Measurements from ENCODE around the gene SCN1A.
"Not testable (repeated sequence)": the region's sequence is repeated elsewhere in the genome, so short reads cannot be mapped to it uniquely, and the experiment has no call there.

The SCN1A gene

DNA sequence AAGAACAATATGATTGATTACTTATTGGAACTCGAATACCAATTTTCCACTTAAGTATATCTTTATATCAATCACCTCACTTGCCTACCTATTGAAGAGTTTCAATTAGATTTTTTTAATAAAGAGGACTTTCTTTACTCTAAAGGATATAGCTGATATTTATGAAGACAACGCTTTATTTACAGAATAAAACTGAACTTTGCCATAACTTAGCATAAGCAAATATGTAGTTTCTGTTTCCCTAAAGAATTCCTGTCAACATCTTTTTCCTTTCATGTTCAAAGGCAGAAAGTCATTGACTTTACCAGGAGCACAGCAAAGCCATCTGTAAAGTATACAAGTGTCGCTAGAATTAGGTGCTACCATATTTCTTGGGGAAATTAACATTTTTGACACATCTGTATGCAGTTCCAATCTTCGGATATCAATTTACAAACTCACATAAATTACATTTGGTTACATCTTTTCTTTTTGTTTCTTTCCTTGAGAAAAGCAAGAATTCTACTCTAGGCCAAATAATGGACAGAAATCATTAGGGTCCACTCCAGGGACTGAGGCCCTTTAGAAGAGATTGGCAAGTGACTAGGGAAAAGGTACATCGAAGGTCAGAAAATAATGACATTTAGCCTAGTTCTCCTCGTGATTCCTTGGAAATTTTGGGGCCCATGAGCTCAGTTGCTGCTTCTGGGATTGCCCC is 7.5 kb upstream of the SCN1A start:
- DNase-seq (ENCODE audit: low spot score): no peak

DNA sequence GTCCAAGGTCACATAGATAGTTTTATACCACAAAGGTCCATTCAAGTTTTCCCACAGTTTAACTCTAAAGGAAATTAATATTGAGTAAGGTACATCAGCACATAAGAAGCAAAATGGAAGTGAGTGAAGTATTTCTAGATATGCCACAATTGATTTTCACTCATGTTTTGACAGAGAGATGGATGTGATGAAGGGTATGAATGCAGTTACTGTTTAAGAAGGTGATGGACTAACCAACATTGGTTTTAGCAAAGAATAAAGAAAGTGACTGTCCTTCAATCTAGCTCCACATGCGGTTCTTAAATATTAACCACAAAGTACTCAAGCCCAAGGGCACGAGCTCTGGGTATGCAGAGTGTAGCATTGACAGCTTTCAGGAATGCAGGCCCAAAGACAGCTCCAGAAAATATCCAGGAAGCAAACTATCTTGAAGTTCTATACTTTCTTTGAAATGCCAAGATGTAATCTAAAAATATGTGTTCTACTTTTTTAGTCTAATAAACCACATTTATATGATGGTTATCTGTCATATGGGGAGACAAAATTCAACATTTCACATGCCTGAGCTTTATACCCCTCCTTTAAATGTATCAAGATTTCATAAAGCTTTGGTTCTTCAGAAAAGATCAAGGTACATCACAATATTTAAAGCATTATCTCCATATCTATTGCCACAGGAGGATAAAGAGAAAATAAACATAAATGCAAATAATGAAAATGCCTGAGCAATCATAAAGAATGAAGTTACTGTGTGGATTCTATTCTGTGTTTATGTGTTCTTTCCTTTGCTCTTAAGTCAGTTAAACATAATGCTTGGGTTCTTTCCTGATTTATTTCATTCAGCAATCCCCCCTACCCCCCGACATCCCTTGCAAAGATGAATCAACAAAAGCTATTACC is 6.7 kb upstream of the SCN1A start:
- DNase-seq (ENCODE audit: low spot score): no peak

DNA sequence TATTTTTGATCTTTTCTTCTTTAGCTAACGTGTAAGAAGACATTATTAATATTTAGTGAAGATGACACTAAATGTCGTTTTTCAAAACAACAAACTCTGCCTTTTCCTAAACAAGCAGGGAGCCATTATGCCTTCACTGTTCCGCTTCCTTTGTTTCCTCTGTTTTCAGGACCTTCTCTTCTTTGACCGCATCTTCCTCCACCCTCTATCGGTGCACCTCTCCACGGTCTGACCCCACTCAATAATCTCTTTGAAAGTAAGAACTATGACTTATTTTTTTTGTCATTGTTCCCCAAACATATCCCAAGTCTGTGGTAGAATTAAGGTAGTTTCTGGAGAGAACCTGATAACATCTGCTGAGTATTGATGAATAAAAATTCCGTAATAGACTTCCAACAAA is 5.8 kb upstream of the SCN1A start:
- no peak for DNase-seq (ENCODE audit: low spot score)

DNA sequence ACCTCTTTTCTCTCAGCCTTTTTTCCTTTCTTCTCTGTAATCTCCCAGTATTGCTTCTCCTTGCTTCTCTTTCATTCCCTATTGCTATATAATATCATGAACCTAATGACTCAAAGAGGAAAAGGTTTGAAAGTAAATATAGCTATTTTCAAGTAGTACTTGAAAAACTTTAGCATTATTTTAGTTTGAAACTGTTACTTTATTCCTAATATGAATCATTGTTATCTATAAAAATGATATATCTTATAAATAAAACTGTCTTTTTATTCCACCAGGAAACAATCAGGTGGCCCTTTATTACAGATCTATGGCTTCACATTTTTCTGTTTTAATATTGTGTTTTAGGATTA is 311 bp upstream of the SCN1A start:
- DNase-seq (ENCODE audit: low spot score): no peak

DNA sequence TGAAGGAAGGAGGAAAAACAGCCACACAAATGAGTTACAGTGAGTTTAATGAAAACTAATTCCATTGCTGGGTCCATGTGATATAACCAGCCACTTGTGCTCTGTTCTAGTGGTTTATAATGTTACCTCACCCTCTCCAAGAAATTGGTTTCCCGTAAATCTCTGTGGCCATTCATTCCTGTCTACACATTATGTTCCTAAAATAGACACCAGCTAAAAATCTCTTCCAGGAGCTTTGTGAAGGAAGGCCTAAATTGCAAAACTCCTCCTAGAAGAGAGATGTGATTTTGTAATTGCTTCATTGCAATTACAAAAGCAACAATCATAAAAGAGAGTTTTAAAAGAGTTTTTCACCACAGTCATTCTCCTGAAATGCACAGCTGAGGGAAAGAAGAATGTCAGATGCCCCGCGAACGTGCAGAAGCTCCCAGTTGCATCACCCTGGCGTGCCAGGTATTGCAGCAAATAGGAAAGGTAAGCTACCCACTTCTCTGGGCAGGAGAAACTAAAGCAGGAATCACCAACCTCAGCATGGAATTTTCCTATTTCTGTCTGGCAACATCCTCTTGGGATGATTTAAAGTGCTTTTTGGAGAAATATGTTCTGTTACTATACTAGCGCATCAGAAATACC is 1.7 kb downstream of the SCN1A start:
- DNase-seq (ENCODE audit: low spot score): no peak

DNA sequence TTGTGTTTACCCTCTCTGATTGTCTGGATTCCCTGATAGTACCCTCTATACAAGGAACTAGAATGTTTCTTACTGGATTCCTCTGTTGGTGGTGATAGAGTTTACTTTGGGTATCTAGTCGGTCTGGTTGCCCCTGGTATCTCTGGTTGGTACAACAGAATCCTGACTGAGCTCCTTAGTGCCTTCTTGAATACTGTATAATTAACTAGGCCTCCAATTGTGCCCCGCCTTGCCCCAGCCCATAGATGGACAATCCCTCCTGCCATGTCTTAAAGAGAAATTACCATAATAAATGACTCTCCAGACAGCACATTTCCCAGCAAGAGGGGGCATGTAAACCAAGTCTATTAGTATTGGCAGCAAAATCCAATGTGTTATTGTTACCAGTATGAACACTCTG is 2.3 kb downstream of the SCN1A start:
- no peak for DNase-seq (ENCODE audit: low spot score)

DNA sequence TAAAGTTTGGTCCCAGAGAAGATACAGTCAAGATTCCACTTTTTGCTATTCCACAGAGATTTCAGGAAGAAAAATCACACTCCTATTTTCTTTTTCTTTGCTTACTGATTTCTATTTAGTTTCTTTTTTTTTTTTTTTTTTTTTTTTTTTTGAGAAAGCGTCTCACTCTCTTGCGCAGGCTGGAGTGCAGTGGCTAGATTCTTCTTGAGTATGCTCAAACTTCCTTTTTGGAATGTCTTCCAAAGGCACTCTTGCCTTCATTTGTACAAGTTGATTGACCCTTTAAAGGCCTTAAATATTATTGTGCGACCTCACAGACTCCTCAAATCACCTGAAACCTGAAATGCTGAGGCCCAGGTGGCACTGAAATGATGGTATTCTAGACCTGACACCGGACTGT is 9.6 kb downstream of the SCN1A start:
- DNase-seq (ENCODE audit: low spot score): no peak

DNA sequence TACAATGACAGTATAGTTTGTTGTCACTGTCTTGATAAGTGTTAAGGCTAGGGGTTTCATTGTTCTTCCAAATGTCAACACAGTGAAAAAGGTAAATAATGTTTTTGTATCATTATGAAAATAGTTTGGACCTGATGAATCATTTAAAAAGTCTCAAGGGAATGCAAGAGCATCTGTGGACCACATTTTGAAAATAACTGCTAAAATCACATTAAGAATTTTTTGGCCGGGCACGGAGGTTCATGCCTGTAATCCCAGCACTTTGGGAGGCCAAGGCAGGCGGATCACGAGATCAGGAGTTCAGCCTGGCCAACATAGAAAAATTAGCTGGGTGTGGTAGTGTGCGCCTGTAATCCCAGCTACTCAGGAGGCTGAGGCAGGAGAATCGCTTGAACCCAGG is 10.3 kb downstream of the SCN1A start:
- no peak for DNase-seq (ENCODE audit: low spot score)

DNA sequence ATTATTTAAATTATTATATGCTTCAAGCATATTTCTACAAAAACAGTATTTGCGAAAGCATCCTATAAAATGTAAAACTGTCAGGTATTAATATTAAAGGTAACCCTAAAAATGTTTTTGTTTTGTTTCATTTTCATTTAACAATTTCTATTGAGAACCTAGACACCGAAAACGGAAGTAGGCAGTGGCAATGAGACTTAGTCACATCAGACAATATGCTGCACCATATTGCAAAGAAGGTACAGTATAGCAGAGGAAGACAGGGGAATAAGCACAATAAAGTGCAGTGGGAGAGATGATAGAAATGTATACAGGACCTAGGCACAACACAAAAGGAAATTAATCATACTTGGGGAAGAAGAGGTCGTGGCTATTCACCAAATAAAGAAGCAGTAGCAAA is 12.2 kb downstream of the SCN1A start:
- DNase-seq (ENCODE audit: low spot score): no peak

DNA sequence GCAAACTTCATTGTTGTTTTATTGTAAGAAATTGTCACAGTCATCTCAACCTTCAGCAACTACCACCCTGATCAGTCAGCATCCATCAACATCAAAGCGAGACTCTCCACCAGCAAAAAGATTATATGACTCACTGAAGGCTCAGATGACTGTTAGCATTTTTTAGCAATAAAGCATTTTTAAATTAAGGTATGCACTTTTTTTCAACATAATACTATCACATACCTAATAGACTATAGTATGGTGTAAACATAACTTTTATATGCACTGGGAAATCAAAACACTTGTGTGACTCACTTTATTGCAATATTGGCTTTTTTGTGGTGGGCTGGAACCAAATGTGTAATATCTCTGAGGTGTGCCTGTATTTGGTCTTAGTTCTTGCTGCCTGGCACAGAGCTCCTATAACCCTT is 15.6 kb downstream of the SCN1A start:
- DNase-seq (ENCODE audit: low spot score): no peak

DNA sequence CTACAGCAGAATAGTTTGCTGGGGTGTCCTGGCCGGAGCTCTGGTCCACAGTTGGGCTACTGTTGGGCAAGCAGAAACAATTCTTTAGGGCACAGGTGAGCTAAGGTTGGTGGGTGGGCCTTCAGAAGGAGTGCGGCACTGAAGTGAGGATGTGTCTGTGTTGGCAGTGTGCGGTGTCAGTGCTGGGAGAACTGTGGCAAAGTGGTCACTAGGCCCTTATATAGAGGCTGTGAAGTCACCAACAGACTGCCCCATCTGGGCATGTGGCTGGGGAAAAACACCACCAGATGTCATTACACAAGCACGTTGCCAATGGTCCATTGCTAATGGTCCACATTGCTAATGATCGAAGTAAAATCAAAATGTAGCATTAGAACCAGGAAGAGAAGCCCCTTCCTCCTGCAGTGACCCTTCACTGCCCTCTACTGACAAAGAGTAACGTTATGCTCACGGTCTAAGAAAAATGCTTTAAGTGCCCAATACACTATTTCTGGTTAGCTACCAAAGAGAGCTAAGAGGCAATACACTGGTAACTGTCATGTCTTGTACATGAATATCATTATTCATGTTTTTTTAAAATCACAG is 21.3 kb downstream of the SCN1A start:
- DNase-seq (ENCODE audit: low spot score): no peak

DNA sequence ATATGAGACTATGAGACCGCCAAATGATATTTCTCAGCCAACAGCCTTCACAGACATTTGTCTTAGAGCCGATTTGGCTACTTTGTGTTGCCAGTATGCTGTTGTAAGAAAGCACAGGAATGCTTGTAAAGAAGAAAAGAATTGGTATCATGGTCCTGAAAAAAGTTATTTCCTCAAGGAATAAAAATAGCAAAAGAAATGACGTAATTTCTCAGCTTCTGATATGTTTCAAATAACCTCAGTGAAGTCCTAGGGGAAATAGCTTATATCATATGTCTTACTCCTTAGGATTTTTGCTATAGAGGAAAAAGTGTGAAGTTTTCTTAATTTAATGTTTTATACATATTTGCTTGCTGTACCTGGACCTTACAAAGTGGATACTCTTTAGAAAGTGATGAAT is 23.0 kb downstream of the SCN1A start:
- DNase-seq (ENCODE audit: low spot score): no peak

DNA sequence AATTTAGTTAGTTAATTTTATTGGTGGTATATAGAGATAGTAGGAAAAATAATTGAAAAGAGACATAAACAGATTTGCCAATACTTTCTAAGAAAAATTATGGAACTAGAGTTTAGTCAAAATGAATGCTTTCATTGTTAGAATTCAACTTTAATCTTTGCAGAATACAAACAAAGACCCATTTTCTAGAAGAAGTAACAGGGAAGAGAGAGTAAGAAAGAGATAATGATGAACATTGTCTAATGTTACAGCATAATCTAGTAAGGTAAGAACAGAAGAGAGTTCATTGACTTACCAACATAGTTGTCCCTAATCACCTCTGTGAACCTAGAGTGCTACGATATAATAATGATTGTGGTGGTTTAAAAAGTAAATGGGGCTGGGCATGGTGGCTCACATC is 23.7 kb downstream of the SCN1A start:
- DNase-seq (ENCODE audit: low spot score): no peak

DNA sequence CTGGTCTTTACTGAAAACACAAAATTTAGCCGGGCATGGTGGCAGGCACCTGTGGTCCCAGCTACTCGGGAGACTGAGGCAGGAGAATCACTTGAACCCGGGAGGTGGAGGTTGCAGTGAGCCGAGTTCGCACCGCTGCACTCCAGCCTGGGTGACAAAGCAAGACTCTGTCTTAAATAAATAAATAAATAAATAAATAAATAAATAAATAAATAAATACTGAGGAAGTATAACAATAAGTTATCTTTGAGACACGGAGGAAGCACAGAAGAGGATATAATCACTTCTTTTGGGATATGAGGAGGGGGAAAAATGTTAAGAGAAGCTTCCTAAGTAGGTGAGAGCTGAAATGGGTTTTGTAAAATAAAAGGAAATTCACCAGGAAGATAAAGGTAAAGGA is 24.5 kb downstream of the SCN1A start:
- DNase-seq (ENCODE audit: low spot score): not testable (repeated sequence)

DNA sequence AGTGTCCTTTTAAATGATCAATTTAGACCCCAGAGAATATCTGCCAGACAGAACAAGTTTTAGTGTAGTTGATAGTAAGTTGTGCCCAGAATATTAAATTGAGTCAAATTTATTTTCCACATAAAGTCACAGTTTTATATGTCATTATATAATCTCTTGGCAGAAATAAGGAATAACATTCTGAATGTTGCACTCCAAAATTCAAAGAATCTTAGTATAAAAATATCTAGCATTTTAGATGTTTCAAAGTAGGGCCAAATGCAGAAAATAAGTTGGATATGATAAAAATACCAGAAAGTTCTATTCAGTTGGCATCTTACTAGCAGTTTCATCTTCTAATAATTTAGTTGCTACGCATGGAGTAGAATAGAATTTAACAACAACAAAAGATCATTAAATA is 33.5 kb downstream of the SCN1A start:
- no peak for DNase-seq (ENCODE audit: low spot score)

DNA sequence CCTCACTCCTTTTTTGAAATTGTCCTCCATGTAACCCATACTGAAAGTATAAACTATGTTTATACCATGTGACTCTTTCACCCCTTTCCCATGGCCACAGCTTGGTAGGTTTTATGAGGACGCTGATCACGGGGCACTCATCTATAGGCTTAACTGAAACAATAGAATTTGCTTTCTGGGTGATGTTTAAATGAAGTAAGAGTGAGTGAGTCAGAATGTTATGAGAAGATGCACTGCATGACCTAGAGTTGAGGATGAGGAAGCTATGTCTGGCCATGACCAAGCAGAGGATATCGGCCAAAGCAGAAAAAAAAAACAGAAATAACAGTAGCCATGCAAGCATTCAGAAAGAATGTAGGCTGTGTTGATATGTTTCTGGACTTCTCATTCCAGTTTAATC is 34.9 kb downstream of the SCN1A start:
- DNase-seq (ENCODE audit: low spot score): no peak

DNA sequence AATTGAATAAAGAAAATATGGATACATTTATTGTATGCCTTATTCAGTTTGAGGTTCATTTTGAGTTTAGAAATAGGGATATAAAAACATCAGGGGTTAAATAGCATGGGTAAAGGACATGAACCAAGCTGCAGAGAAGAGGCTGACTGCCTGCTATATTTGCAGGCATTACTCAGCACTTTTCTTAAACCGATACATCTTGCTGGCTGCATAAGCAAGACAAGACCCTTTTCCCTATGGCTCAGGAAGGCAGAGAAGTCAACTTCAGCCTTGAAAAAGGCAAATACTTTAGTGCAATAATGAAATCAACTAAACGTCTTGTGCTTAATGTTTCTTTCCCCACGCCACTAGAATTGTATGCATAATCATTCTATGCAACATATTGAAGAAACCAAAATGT is 36.4 kb downstream of the SCN1A start:
- no peak for DNase-seq (ENCODE audit: low spot score)

DNA sequence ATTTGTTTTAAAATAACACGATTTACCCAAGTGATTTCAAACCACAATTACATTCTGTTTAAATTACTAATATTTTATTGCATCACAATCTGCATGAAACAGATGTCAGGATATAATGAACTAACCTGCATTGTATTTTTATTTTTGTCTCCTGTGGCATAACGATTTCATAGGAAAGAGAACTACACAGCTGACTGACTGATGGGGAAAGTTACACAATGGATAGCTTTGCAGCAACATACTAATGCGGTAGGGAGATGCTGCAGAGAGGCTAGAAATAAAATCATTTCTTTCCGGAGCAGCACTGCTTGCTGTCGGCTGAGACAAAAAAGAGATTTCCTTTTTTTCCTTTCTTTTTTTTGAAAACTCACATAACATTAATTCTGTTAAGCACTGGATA is 36.9 kb downstream of the SCN1A start:
- no peak for DNase-seq (ENCODE audit: low spot score)

DNA sequence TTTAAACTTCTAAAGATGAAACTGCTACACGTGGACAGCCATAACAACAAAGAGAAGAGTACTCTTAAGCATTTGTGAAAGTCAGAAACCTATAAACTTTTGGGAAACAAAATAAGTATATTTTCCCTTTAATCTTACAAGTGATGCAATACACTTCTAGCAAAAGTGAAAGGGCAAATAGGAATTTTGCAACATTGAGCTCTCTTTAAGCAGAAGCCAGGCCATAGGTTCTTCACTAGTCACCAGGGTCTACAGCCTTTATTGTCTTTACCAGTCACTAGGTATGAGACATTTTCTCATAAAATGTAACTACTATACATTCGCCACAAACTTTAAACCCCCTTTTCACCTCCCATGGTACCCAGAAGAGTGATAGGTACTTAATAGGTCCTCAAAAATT is 37.5 kb downstream of the SCN1A start:
- DNase-seq (ENCODE audit: low spot score): no peak

DNA sequence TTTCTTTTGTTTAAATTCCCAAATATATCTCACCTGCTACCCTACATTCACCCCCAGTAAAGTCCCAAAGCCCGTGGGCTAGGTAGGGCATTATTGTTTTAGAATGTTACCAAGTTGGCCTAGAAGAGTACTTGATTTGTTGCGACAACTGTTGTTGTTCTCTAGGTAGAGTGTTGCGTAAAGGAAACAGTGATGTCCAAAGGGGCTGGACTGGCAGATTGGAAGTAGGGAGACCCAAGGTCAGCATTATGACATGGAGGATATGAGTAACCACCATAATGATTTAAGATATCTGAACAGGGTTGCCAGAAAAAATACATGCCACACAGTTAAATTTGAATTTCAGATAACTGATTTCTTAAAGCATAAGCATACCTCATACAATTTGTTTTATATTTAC is 39.2 kb downstream of the SCN1A start:
- no peak for DNase-seq (ENCODE audit: low spot score)

DNA sequence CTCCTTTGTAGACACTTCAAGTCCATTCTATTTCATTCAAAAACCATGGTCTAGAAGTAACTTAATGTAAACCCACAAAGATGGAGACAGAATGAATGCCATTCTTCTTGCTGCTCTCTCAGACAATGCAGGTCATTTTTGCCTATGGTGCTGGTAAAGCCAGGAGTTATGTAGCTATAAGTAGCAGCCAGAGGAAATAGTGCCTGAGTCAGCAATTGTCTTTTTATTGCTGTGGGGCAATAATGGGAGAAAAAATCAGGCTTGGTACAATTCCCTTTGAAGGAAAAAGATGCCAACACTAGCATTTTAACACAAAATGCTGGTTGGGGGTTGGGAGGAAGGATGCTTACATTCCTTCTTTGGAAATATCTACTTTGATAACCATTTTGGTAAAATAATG is 43.5 kb downstream of the SCN1A start:
- no peak for DNase-seq (ENCODE audit: low spot score)

DNA sequence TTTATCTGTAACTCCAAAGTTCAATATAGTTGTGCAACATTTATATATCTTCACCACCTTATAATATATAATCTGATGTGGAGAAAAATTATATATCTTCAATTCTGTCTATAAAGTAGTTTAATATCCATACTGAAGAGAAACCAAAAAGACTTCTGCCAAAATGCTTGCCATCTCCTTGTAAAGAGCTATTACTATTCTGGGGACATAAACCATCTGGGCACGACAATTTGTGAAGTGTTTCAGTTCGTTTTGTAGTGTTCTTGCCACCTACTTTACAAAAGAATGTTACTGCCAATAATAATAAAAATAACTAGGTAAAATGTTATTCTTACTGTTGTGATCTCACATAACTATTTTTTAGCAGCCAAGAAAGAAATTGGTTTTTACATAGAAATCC is 45.1 kb downstream of the SCN1A start:
- no peak for DNase-seq (ENCODE audit: low spot score)

DNA sequence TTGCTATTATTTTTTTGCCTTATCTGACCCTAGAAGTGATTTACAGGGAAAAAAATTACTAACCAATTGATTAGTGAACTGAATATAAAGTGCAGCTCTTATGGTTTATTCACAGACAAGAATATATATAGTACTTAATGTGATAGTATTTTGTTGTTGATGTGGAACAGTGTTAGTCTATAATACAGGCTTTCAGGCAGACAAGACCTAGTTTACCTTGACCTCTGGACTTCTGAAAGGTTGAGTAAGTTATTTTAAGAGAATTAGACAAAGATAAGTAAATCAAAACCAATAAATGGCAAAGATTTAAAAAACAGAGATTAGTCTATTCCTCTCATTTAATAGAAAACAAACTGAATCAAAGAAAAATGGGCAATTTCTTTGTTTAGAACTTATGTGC is 46.0 kb downstream of the SCN1A start:
- DNase-seq (ENCODE audit: low spot score): no peak

Measured in hematopoietic multipotent progenitor cell treated with erythropoietin and hydrocortisone succinate and interleukin-3 and kit ligand, for 17 days (in vitro differentiated cells).